CD8-positive, alpha-beta memory T cell (primary cell): ENCODE results near the gene KCNJ6. TPM values are rescaled to one million over a fixed set of nuclear protein-coding genes. Genes with fewer than 3 reads are reported as not detected.

ENCODE experiments used
- CTCF ChIA-PET: fragments of 350-600 bp; sonication (Branson Sonifier 250); formaldehyde crosslinking; loops from one replicate; lab custom pipeline; 2021; ENCODE audit warnings: antibody characterized with exemption; lab: Charles Lee
- POLR2A ChIA-PET: fragments of 350-600 bp; sonication (Branson Sonifier 250); formaldehyde crosslinking; loops from one replicate; lab custom pipeline; 2021; ENCODE audit warnings: antibody characterized with exemption; lab: Charles Lee
- DNase-seq, 5 donors: peaks; one replicate each; pipeline versions ENCODE4 v3.0.0 to v3.0.0-alpha.2; 2020 to 2022; ENCODE audit warnings: mixed read lengths in 1 of 5
- H3K27ac ChIP-seq: one replicate; pipeline ENCODE4 v1.7.0; 2013; ENCODE audit warnings: low read depth, mild to moderate bottlenecking, low read length, moderate library complexity
- H3K27me3 ChIP-seq: 2 replicates; pipeline ENCODE4 v1.7.0; 2013; ENCODE audit warnings: low read length, mild to moderate bottlenecking; ENCODE audit not compliant: insufficient read depth, poor library complexity, severe bottlenecking
- H3K36me3 ChIP-seq: 2 replicates; pipeline ENCODE4 v1.7.0; 2013; ENCODE audit warnings: mild to moderate bottlenecking, low read length, moderate library complexity; ENCODE audit not compliant: insufficient read depth
- H3K4me1 ChIP-seq: 2 replicates; pipeline ENCODE4 v1.7.0; 2013; ENCODE audit warnings: mild to moderate bottlenecking, low read length, moderate library complexity; ENCODE audit not compliant: insufficient read depth
- H3K4me3 ChIP-seq: 2 replicates; pipeline ENCODE4 v1.7.0; 2013; ENCODE audit warnings: mild to moderate bottlenecking, low read length
- H3K9me3 ChIP-seq: 2 replicates; pipeline ENCODE4 v1.7.0; 2013; ENCODE audit warnings: mild to moderate bottlenecking, low read length
- H3K27ac Mint-ChIP-seq, 8 donors: one replicate each; pipeline ENCODE4 v1.8.0; 2020 to 2021; ENCODE audit warnings: mixed read lengths in 8 of 8, mild to moderate bottlenecking in 6 of 8, inconsistent platforms in 3 of 8, moderate library complexity in 3 of 8
- H3K27me3 Mint-ChIP-seq, 2 donors: one replicate each; pipeline ENCODE4 v1.8.0; 2020 to 2021; ENCODE audit warnings: mixed read lengths in 2 of 2, mild to moderate bottlenecking in 1 of 2, moderate library complexity in 1 of 2
- H3K36me3 Mint-ChIP-seq, 3 donors: one replicate each; pipeline ENCODE4 v1.8.0; 2020 to 2021; ENCODE audit warnings: mixed read lengths in 3 of 3, inconsistent platforms in 1 of 3, mild to moderate bottlenecking in 1 of 3
- H3K4me1 Mint-ChIP-seq, 3 donors: one replicate each; pipeline ENCODE4 v1.8.0; 2020 to 2021; ENCODE audit warnings: mixed read lengths in 3 of 3, inconsistent platforms in 1 of 3, mild to moderate bottlenecking in 1 of 3
- H3K4me3 Mint-ChIP-seq, 7 donors: one replicate each; pipeline ENCODE4 v1.8.0; 2020 to 2021; ENCODE audit warnings: mixed read lengths in 7 of 7, mild to moderate bottlenecking in 6 of 7, moderate library complexity in 4 of 7, inconsistent platforms in 2 of 7
- H3K9me3 Mint-ChIP-seq, 5 donors: one replicate each; pipeline ENCODE4 v1.8.0; 2020 to 2022; ENCODE audit warnings: mixed read lengths in 5 of 5, mild to moderate bottlenecking in 3 of 5, moderate library complexity in 2 of 5, inconsistent platforms in 1 of 5
- polyA plus RNA-seq: library from polyadenylated mRNA; unstranded; fragments of 300-500 nt; fragmentation: Illumina TruSeq; gene quantifications from one replicate; pipeline ENCODE4 v1.2.3, GENCODE V29; 2021
- total RNA-seq, 2 experiments: library from RNA; stranded (reverse); gene quantifications; one replicate each; pipeline ENCODE4 v1.2.3, GENCODE V29; 2021

The KCNJ6 gene
- total and polyA plus RNA-seq, 3 experiments from 2014 or later: not detected

DNA sequence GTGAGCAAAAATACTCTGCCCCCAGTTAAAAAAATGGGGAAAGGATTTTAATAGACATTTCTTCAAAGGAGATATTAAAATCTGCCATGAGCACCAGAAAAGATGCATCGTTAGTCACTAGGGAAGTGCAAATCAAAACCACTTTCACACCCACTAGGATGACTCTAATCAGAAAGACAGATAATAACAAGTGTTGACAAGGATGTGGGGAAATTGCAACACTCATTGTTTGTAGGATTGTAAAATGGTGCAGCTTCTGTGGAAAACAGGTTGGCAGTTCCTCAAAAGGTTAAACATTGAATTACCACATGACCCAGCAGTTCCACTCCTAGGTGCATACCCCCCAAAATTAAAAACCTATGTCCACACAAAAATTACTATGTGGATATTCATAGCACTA lies 112.3 kb downstream of the KCNJ6 start:
- H3K27ac ChIP-seq: no peak overlapping the region
- no peak overlapping the region for H3K27ac Mint-ChIP-seq
- H3K4me1 Mint-ChIP-seq: no peaks in the 10 kb centered on the region
- POLR2A ChIA-PET: no interaction called here
- H3K36me3 ChIP-seq: no peaks in the 10 kb centered on the region
- no peaks in the 10 kb centered on the region for H3K36me3 Mint-ChIP-seq
- DNase-seq: no peak
- H3K9me3 ChIP-seq: no peaks in the 10 kb centered on the region
- H3K4me3 Mint-ChIP-seq: no peak overlapping the region
- no peaks in the 10 kb centered on the region for H3K27me3 ChIP-seq
- peaks cover 8 to 17% of the 10 kb centered on the region in 2 donors for H3K27me3 Mint-ChIP-seq
- peaks cover 0 to 13% (median 4%) of the 10 kb centered on the region in 5 donors for H3K9me3 Mint-ChIP-seq
- no peaks in the 10 kb centered on the region for H3K4me1 ChIP-seq
- H3K4me3 ChIP-seq: no peak overlapping the region
- CTCF ChIA-PET: no interaction called here

GRCh38 chr21:37803101-37803651 lies 113.1 kb downstream of the KCNJ6 start:
- peaks cover 8 to 14% of the 10 kb centered on the region in 2 donors for H3K27me3 Mint-ChIP-seq
- no peaks in the 10 kb centered on the region for H3K36me3 ChIP-seq
- no peak overlapping the region for H3K4me3 Mint-ChIP-seq
- no peaks in the 10 kb centered on the region for H3K27me3 ChIP-seq
- ChIA-PET CTCF (no interaction called here), POLR2A (no interaction called here)
- H3K4me3 ChIP-seq: no peak overlapping the region
- no peak overlapping the region for H3K27ac Mint-ChIP-seq
- H3K9me3 ChIP-seq: no peaks in the 10 kb centered on the region
- no peaks in the 10 kb centered on the region for H3K4me1 Mint-ChIP-seq
- no peaks in the 10 kb centered on the region for H3K4me1 ChIP-seq
- H3K9me3 Mint-ChIP-seq: peaks cover 0 to 13% (median 4%) of the 10 kb centered on the region in 5 donors
- DNase-seq: no peak
- H3K27ac ChIP-seq: no peak overlapping the region
- H3K36me3 Mint-ChIP-seq: no peaks in the 10 kb centered on the region

GRCh38 chr21:37800456-37801061 lies 115.7 kb downstream of the KCNJ6 start:
- no peak overlapping the region for H3K4me3 Mint-ChIP-seq
- CTCF ChIA-PET: no interaction called here

DNA sequence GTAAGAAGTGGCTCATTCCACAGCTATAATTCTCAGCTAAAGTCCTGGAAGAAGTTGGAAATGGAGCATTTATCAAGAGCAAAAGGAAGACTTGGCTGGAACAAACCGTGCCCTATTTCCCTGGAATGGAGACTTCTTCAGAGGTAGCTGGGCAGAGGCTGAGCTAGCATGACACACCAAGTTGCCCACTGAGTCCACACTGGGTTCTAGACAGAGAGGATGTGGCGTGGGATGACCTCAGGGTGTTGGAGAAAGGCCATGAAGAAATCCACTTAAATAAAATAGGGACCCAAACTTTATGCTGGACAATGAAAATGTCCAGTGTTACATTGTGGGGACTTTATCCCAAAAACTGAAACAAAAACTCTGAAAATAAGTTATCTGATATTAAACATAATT lies 116.2 kb downstream of the KCNJ6 start:
- no peaks in the 10 kb centered on the region for H3K4me1 ChIP-seq
- H3K27ac ChIP-seq: no peak overlapping the region
- H3K9me3 Mint-ChIP-seq: peaks cover 0 to 15% (median 0%) of the 10 kb centered on the region in 5 donors
- H3K27ac Mint-ChIP-seq: no peak overlapping the region
- no peak for DNase-seq
- H3K36me3 Mint-ChIP-seq: no peaks in the 10 kb centered on the region
- no peak overlapping the region for H3K4me3 Mint-ChIP-seq
- peaks cover 10 to 15% of the 10 kb centered on the region in 2 donors for H3K27me3 Mint-ChIP-seq
- no peaks in the 10 kb centered on the region for H3K4me1 Mint-ChIP-seq
- no peaks in the 10 kb centered on the region for H3K36me3 ChIP-seq
- no peak overlapping the region for H3K4me3 ChIP-seq
- no peaks in the 10 kb centered on the region for H3K27me3 ChIP-seq
- no peaks in the 10 kb centered on the region for H3K9me3 ChIP-seq
- POLR2A ChIA-PET: no interaction called here
- CTCF ChIA-PET: no interaction called here

More at GRCh38 chr21:37800456-37801061, 115.7 kb downstream of the KCNJ6 start:
- H3K27me3 Mint-ChIP-seq: peaks cover 10 to 13% of the 10 kb centered on the region in 2 donors
- Histone ChIP-seq H3K4me3 (no peak overlapping the region), H3K4me1 (no peaks in the 10 kb centered on the region), H3K36me3 (no peaks in the 10 kb centered on the region), H3K27me3 (no peaks in the 10 kb centered on the region), H3K9me3 (no peaks in the 10 kb centered on the region), H3K27ac (no peak overlapping the region)
- DNase-seq: no peak
- peaks cover 0 to 15% (median 3%) of the 10 kb centered on the region in 5 donors for H3K9me3 Mint-ChIP-seq
- no peak overlapping the region for H3K27ac Mint-ChIP-seq
- POLR2A ChIA-PET: no interaction called here
- no peaks in the 10 kb centered on the region for H3K36me3 Mint-ChIP-seq
- H3K4me1 Mint-ChIP-seq: no peaks in the 10 kb centered on the region

DNA sequence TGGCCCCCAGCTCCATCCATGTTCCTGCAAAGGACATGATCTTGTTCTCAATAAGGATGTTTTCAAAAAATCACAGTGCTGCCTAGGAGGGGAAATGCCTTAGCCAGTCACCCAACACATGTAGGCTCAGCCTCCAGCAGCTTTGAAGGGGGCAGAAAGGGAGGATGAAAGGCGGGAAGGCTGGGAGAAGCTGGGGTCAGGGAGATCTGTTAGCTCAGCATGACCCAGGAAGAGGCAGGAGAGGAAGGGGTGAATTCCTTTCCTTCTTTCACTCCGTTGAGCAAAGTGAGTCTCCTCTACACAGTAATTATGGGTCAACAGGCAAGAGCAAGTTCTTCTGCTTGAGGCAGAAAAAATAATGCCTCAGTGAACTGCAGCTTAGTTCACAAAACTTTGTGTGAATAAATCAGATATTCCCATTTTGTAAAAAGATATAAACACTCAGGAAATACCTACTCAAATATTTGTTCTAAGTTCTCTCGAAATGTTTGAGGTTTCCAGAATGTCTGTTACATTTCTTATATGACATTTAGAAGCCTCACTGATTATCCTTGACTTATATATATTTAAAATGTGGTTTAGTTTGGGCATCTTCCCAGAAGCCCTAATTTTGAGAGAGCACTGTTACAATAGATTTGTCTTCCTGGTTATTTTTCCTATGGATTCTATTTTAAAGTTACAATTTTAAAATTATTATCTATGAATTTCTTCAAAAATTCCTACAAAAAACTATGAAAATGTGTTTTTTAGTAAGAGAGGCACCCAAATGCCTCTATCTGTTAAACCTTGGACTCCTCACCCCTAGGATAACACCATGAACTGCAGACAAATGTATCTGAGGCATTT lies 116.8 kb downstream of the KCNJ6 start:
- POLR2A ChIA-PET: no interaction called here

GRCh38 chr21:37797403-37797802 lies 118.9 kb downstream of the KCNJ6 start:
- ChIA-PET POLR2A (no interaction called here), CTCF (no interaction called here)
- no peaks in the 10 kb centered on the region for H3K36me3 ChIP-seq
- H3K4me1 Mint-ChIP-seq: no peaks in the 10 kb centered on the region
- H3K4me1 ChIP-seq: no peaks in the 10 kb centered on the region
- no peaks in the 10 kb centered on the region for H3K9me3 ChIP-seq
- H3K27me3 ChIP-seq: no peaks in the 10 kb centered on the region
- no peak overlapping the region for H3K27ac Mint-ChIP-seq
- H3K9me3 Mint-ChIP-seq: peaks cover 0 to 2% (median 0%) of the 10 kb centered on the region in 5 donors
- DNase-seq: no peak
- no peak overlapping the region for H3K4me3 Mint-ChIP-seq
- H3K36me3 Mint-ChIP-seq: no peaks in the 10 kb centered on the region
- H3K27ac ChIP-seq: no peak overlapping the region
- no peak overlapping the region for H3K4me3 ChIP-seq
- peaks cover 10 to 17% of the 10 kb centered on the region in 2 donors for H3K27me3 Mint-ChIP-seq

More for the DNA sequence above, 116.8 kb downstream of the KCNJ6 start:
- Mint-ChIP-seq H3K4me1 (no peaks in the 10 kb centered on the region), H3K4me3 (no peak overlapping the region), H3K9me3 (peaks cover 0 to 9% (median 0%) of the 10 kb centered on the region in 5 donors), H3K27me3 (peaks cover 10 to 17% of the 10 kb centered on the region in 2 donors), H3K27ac (peak overlapping the region in 1 of 8 donors; percentile 11), H3K36me3 (no peaks in the 10 kb centered on the region)
- H3K36me3 ChIP-seq: no peaks in the 10 kb centered on the region
- no peaks in the 10 kb centered on the region for H3K27me3 ChIP-seq
- CTCF ChIA-PET: no interaction called here
- no peak for DNase-seq
- no peak overlapping the region for H3K4me3 ChIP-seq
- no peaks in the 10 kb centered on the region for H3K9me3 ChIP-seq
- H3K4me1 ChIP-seq: no peaks in the 10 kb centered on the region
- no peak overlapping the region for H3K27ac ChIP-seq

DNA sequence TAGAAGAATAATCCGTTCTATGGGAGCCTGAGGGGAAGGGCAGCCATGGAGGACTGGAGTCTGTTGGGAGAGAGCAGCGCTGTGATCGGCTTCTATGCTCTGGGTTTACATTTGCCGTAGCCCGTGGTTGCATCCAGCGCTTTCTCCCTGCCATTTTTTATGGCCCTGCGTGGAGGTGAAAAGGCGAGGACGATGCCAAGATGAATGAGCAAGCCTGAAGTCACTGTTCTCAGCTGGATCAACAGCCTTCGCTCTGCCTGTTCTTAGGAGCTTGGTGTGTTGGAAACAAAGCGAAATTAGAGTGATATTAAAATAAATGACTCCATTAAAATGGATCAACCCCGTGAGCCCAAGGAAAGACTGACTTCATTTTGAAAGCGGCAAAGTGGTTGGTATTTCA lies 120.2 kb downstream of the KCNJ6 start:
- H3K4me3 ChIP-seq: no peak overlapping the region
- no peak overlapping the region for H3K4me3 Mint-ChIP-seq
- H3K4me1 ChIP-seq: no peaks in the 10 kb centered on the region
- H3K27me3 ChIP-seq: no peaks in the 10 kb centered on the region
- no peak overlapping the region for H3K27ac ChIP-seq
- no peak for DNase-seq
- ChIA-PET CTCF (no interaction called here), POLR2A (no interaction called here)
- no peaks in the 10 kb centered on the region for H3K4me1 Mint-ChIP-seq
- no peak overlapping the region for H3K27ac Mint-ChIP-seq
- no peaks in the 10 kb centered on the region for H3K36me3 Mint-ChIP-seq
- H3K36me3 ChIP-seq: no peaks in the 10 kb centered on the region
- peaks cover 3 to 13% of the 10 kb centered on the region in 2 donors for H3K27me3 Mint-ChIP-seq
- H3K9me3 ChIP-seq: no peaks in the 10 kb centered on the region
- peaks cover 0 to 2% (median 0%) of the 10 kb centered on the region in 5 donors for H3K9me3 Mint-ChIP-seq

DNA sequence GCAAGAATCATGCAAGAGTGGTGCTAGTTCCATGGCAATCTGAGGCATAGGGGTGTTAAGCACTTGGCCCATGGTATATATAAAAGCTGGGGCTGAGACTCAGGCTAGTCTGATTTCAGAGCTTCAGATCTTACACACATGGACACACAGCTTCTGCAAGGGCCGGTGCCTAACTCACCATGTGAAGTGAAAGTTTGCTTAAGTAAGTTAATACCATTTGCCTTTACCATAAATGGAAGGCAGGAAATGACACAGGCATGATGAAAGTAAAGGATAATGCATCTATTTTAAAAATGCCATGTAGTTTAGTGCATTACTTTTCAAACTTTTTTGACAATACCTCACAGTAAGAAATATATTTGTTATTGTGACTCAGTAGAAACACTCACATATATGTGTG lies 122.6 kb downstream of the KCNJ6 start:
- H3K4me3 Mint-ChIP-seq: no peak overlapping the region
- no peak overlapping the region for H3K27ac ChIP-seq

More for the DNA sequence above, 122.6 kb downstream of the KCNJ6 start:
- Mint-ChIP-seq H3K27me3 (peaks cover 3 to 10% of the 10 kb centered on the region in 2 donors), H3K36me3 (no peaks in the 10 kb centered on the region), H3K4me1 (no peaks in the 10 kb centered on the region), H3K9me3 (peaks cover 0 to 2% (median 0%) of the 10 kb centered on the region in 5 donors), H3K27ac (no peak overlapping the region)
- CTCF ChIA-PET: no interaction called here
- Histone ChIP-seq H3K4me1 (no peaks in the 10 kb centered on the region), H3K27me3 (no peaks in the 10 kb centered on the region), H3K9me3 (no peaks in the 10 kb centered on the region), H3K36me3 (no peaks in the 10 kb centered on the region), H3K4me3 (no peak overlapping the region)
- DNase-seq: no peak
- POLR2A ChIA-PET: no interaction called here
